HG02981 (cell line): ENCODE data around the gene UNC5A.

Source experiments
- ATAC-seq: cut with Tn5 transposase; IDR thresholded peaks from one replicate; pipeline ENCODE4 v1.9.1; 2021; ENCODE audit warnings: mild to moderate bottlenecking, moderate library complexity; ENCODE audit not compliant: unreplicated experiment

UNC5A gene

DNA sequence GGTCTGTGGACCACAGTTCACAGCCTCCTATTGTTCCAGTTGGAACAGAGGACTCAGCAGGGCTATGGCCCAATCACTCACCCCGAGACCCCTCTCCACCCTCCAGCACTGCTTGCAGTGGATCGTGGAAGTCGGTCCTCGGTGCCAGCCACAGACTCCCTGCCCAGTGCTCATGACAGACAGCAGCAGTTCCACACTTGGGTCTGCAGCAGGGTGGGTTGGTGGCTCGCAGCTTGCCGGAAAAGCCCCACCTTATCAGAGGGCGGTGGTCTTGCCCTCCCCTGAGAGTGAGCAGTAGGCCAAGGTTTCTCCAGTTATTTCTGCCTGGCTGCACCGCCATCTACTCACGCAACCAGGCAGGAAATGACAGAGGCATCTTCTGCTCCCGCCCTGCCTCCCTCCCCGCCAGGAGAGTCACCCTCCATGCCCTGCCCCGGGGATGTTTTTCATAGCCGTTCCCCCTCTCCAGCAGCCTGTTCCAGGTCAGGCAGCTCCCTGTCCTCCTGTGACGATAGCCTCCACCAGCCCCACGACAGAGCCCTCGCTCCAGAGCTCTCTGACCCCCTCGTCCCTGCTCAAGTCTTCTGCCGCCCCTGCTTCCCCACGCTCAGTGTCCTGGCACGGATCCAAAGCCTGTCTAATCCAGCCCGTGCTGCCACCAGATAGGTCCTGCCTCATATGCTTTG, 34.5 kb downstream of the UNC5A start:
- no peak for ATAC-seq

DNA sequence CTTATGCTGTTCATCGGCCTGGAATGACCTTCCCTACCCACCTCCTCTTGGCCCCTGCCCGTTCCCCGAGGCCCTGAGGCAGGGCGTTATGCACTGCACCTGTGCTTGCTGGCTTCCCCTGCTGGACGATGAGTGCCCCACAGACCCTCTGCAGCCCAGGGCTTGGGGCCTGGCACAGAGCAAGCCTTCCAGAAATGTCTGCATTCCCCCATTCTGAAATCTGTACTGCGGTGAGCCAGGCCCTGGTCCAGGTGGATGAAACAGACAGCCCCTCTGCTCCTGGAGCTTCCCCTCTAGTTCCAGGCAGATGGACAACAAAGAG, 35.0 kb downstream of the UNC5A start:
- no peak for ATAC-seq

DNA sequence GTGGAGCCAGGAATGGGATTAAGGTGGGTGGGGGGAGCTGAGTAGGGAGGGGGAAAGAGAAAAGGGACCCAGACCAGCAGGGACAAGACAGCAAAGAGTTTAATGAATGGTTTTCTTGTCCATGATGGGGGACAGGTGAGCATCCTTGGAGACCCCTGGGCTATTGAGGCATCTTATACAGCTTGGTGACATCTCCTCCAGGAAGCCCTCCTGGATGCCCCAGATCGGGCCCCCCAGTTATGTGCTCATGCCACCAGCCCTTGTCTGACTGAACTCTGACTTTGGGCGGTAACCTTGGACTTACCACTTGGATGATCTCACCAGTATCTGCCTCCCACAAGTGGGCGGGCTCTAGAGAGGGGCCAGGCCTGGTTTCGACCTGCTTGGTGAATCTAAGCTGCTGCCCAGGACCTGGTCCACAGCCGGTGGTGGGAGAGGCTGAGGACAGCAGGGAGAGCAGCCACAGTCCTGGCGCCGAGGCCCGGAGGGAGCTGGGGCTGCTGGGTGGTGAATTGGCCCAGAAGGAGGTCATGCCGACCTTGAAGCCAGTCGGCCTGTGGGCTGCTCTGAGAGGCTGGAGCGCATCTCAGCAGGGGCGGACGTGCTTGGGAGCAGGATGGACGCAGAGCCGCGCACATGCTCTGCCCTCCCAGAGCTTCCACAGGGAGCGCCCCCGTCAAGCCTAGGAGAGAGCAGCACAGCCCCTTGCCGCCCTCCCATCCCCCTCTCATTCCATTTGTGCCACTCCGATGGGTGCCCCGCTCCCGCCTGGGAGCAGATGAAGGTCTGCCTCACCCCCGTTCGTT, 36.2 kb downstream of the UNC5A start:
- ATAC-seq = no peak

DNA sequence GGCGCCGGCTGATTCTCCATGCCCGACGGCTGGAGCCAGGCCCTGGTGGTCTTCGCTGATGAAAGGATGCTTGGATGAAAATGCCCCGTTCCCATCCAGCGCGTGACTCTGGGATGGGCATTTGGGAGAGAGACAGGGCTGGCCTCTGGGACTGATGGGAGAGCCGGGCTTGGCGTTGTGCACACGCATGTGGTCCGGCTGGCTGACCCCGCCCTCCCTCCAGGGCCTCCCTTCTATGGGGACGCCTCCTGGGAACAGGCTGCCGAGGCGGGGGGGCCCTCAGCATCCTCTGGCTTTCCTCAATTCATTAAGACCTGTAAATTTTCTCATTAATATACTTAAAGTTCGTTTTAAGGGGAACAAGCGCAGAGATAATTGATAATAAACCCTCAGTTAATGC, 36.8 kb downstream of the UNC5A start:
- ATAC-seq = no peak

DNA sequence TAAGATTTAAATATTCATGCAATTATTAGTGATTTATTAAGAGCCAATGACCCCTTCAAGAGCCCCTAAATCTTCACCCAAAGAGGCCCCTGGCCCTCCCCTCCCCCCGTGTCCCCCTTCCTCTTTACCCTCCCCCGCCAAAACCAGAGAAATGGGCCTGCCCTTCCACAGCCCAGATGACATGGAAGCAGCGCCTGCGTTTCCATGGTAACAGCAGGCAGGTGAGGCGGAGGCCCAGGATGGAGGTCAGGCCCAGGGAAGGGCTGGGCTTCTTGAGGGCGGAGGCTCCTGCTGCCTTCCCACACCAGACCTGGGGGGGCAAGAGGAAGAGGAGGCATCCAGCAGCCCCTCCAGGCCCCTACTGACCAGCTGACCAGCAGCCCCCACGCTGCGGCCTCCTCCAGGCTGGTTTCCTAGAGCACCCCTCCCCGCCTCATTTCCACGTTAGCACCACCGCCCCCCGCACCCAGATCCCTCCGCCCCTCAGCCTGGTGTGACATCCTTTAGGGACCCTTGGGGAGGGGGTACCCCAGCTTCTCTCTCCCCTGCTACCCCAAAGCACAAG, 37.4 kb downstream of the UNC5A start:
- ATAC-seq = no peak

DNA sequence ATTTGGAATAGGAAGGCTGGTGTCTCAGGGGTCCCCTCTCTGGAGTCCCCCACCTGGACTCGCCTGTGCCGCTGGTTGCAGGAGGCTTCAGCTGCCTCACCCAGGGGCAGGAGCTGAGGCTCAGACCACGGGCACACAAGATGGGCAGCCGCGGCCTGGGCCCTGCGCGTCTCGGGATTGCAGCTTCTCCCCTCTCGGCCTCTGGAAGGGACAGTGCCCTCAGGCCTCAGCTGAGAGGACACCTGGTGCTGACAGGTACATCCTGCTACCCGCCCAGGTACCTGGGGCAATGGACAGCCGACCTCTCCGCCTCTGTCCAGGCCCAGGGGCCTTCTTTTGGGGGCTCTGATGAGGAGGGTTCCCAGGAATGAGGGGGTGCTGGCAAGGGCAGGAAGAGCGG, 38.3 kb downstream of the UNC5A start:
- ATAC-seq = no peak

DNA sequence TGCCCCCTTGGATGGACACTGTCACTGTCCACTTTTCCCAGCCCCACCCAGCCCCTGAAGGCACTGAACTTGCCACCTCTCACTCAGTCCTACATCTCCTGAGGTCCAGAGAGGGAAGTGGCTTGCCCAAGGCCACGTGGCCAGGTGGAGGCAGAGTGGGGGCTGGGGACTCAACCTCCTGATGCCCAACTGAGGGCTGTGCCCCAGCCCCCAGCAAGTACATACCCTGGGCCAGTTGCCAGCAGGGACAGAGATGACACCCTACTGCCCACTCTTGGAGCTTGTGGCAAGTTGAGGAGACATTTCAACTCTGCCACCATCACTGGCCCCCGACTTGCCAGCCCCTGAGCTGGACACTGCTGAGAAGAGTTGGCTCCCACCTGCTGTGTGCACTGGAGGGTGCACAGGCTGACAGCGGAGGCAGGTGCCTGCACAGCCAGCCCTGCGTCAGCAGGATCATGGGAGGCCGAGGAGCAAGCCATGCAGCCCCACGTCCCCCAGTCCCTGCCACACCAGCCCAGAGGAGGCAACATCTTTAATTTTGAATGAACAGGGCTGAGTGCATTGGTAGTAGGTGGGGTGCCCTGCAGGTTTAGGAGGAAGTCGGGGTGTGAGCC, 39.4 kb downstream of the UNC5A start:
- ATAC-seq = no peak

DNA sequence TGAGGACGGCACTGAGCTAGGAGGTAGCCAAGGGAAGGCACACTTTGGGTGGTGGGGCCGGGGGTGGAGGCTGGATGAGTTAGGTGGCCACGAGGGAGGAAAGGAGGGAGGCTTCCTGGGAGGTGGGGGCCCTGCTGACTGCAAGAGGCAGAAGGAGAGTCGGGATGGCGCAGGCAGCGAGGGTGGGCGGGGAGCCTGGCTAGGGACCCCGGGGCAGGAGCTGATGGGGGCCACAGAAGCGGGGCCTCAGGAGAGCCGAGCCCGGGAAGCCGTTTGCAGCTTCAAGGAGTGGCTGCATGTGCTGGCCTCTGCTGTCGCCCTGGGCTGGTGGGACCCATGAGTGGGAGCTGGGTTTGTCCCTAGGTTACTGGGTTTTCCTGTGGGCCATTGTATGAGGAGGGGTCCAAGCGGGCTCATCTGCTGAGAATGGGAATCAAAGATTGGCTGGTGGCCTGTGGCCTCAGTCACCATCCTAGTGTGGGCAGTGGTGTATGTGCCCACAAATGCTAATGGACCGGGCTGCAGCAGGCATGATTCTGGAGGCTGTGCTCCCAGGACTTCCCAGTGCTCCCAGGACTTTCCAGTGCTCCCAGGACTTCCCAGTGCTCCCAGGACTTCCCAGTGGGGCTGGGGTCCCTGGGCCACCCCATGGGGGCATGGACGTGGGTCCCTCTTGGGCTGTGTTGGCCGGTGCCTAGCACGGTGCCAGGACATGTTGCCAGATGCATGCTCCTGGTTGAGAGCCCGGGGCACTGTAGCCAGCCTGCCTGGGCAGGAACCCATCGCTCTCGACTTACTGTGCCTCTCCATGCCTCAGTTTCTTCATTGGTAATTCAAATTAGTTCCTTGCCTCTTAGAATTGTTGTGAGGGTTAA, 40.2 kb downstream of the UNC5A start:
- no peak for ATAC-seq

DNA sequence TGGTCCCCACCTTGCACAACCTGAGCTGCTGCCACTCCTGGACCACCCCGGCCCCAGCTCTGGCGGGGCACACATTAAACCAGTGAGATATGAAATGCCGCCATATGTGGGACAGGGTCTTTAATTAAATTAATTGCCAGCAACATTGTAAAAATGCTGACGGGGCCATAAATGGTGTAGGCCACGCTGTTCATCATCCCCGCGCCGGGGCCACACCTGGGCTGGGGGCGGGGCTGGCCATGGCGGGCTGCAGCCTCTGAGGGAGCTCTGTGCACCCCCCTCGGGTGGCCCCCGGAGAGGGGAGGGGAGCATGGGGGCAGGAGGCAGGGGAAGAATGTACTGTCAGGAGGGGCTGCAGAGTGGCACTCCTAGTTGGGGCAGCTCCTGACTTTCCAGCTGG, 41.0 kb downstream of the UNC5A start:
- ATAC-seq = no peak

DNA sequence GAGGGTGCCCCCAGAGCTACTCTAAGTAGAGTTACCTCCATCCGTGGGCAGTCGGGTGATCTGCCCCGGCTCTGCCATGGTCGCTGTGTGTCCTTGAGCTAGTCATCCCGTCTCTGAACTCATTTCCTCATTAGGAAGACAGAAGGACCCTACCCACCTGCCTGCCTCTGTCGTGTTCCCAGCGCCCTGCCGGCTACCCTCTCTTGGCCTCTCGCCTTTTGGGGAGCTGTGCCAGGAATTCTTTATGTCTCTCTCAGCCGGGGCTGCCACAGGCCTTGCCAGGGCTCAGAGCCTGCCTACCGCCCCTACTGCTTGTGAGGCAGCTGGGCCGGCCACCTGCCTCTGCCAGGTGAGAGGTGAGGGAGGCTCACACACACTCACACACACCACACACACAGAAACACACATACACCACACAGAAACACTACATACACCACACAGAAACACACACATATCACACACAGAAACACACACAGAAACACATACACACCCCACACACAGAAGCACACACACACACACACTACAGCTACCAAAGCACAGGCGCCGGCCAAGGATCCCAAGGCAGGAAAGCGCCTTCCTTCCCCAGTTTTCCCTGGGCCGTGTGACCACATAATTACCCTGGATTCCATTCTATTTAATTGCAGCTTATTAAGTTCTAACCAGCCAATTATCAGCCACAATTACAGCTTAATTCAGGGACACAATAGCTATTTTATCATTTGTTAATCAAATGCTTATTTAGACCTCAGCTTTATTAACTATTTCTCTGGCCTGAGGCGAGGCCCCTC, 41.7 kb downstream of the UNC5A start:
- ATAC-seq = no peak

DNA sequence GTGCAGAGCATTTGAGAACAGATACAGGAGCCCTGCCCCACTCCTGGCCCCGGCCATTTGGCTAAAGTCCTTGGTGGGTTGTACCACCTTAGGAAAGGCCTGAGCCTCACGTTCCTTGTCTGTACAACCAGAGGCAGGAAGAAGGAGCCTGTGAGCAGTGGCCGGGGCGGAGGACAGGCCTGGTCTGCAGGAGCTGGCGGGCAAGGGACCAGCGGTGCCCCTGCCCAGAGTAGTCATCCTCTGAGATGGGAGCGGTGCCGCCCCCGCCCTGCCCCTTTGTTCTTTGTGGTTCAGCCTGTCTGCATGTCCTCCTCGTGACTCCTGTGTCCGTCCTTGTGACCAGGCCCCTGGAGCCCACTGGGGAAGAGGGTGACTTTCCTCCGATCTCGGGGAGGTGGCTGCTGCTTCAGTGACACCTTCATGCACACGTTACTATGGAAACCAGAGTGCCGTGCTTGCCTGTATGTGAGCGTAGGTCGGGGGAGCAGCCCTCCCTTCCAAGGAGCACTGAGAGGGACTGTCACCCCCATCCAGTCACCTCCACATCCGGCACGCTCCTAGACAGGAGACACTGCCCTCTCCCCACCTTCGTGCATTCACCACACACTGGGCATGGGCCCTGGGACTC, 42.9 kb downstream of the UNC5A start:
- ATAC-seq = no peak

DNA sequence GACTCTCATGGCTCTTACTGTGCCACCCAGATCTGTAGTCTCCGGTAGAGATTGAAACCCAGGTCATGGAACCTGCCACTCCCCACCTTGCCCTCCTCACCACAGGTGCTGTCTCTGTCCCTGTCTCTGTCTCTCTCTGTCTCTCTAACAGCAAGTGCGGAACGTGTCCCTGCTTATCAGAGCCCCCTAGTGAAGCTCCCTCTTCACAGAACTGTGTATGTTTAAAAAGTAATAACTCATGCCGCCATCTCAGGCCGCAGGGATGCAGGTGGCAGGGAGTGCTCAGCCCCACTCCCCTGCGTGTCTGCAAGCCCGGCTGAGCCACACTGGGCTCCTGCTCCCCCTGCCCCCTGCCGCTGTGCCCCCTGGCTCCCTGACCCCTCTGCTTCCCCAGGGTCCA, 43.8 kb downstream of the UNC5A start:
- no peak for ATAC-seq

DNA sequence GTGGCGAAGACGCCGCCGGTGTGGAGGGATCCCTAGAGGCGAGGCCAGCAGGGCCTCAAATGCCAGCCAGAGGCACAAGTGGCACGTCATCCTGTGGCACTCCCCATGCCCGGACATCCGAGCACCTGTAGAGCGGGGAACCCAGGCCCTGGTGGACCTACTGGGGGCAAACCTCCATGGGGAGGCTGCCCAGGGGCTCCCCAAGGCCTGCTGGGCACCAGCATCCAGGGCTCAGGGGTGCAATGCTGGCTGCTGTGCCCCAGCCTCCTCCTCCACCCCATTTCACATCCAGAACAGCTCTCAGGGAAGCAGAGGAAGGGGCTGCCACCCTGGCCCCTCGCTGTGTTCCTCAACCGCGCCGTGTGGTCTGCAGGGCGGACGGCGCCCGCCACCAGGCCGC, 45.2 kb downstream of the UNC5A start:
- ATAC-seq = no peak

DNA sequence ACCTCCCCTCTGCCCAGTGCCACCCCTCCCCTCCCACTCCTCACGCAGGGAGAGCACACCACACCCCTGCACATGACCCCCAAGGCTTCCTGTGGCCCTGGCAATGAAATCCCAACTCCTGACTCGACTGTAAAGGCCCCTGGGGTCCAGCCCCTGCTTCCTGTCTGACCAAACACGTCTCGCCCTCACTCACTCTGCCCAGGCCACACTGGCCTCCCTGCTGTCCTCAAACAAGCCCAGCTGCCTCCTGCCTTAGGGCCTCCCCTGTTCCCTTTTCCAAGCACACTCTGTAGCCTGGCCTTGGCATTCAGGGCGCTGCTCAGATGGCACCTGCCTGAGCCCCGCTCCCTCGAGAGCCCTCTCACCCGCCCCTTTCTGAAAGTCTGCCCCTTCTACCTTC, 46.4 kb downstream of the UNC5A start:
- no peak for ATAC-seq

DNA sequence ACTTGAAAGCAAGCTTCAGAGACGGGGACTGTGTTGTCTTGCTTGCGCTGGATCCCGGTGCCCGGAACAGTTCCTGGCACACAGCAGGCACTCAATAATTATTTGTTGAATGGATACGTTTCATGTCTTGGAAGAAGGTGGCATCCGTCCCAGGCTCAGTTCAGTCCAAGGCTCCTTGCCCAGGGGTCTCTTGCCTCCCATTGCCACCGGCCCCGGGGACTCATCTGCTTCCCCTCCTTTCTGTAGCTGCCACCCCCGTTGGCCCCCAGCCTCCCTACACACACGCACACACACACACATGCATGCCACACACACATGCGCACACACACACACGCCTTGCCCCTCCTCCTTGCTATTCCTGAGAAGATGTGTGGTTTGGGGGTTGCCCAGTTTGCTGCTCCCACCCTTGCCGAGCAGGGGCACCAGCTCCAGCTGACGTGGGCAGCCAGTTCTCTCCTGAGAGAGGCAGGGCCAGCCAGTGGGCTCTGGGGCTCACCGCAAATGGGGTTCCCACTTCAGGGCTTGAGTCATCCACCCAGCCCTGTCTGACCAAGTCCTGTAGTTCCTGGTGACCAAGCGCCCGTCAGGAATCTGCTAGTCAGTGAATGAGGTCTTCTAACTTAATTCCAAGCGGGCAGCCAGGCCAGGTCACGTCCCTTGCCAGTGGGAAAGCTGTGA, 47.0 kb downstream of the UNC5A start:
- no peak for ATAC-seq

DNA sequence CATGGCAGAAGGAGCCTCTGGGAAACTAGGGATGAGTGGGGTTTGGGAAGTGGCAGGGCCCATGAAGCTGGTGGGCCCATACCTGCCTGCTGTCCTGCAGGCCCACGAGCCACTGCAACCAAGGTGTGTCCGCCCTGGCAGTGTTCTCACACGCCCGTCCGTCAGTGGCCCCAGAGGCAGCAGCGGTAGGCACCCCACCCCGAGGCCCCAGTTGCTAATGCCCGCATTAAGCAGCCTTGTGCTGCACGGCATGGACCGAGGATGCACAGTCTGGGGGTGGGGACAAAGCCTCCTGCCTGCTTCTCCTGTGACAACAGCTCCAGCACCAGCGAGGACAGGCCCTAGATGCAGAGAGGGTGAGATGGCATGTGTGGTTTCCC, 47.5 kb downstream of the UNC5A start:
- no peak for ATAC-seq

DNA sequence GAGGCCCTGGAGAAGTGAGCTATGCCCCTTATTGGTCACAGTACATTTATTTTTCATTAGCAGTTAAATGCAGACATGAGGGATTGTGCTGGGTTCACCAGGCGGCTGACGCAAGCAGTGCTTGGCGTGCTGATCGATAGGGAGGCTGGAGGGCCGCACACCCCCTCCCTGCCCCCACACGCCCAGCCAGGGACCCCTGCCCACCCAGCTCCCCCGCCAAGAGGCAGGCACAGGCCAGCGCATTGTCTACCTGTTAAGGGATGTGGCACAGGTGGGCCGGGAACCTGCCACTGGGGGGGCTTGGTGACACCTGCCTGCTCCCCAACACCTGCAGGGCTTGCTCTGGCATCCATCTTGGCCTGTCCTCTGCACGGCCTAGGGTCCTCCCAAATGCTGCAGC, 49.6 kb downstream of the UNC5A start:
- no peak for ATAC-seq

DNA sequence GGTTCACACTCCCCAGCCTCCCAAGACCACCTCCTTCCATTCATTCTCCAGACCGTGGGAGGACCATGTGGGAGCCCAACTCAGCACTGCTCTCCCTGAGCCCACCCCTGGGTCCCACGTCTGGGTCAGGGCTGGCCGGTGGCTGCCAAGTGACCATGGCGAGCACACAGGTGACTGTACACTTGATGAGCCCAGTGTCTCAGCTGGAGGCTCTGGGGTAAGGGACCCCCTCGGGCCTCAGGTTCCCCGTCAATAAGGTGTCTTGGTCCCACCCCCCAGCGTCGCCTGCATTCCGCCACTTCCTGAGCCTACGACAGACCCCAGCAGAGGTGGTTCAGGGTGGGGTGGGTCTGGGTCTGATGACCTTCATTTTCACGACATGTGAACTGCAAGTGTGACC, 50.0 kb downstream of the UNC5A start:
- ATAC-seq = no peak

DNA sequence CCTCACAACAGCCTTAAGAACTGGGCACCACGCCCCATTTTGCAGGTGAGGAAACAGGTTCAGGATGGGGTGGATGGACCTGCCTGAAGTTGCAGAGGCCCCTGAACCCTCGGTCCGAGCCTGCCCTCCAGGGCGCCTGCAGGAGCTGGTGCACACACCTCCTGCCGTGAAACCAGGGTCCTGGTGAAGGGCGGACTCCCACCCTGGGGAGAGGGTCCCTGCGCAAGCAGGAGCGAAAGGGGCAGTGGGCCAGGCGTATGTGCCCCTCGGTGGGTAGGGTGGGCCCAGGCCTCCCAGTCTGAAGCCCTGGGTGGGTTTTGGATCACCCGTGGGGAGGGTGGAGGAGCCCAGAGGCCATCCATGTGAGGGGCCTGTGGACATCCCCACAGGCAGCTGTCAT, 50.9 kb downstream of the UNC5A start:
- ATAC-seq = no peak
